CD14-positive monocyte (primary cell): ENCODE results near the gene RPTOR. TPM values are rescaled to one million over a fixed set of nuclear protein-coding genes. Genes with fewer than 3 reads are reported as not detected.

Experiments
- DNase-seq, 3 donors: peaks; one replicate each; pipeline ENCODE4 v3.0.0-alpha.2; 2011 to 2022
- H2AFZ ChIP-seq: 2 replicates; pipeline ENCODE4 v1.6.0; 2012; ENCODE audit warnings: mild to moderate bottlenecking, low read depth, low read length, inconsistent platforms; ENCODE audit not compliant: insufficient read depth, poor library complexity, severe bottlenecking
- H3K27ac ChIP-seq, 2 donors: 1 replicate in 1 of 2; 2 replicates in 1 of 2; pipeline ENCODE4 v1.5.1; 2012 to 2013; ENCODE audit warnings: low read length in 2 of 2, control low read depth in 1 of 2, inconsistent platforms in 1 of 2, low read depth in 1 of 2, mild to moderate bottlenecking in 1 of 2
- H3K27me3 ChIP-seq, 2 donors: one replicate each; pipeline versions ENCODE4 v1.6.0 to v1.6.1; 2011 to 2013; ENCODE audit warnings: low read length in 2 of 2; ENCODE audit not compliant: control insufficient read depth in 2 of 2, insufficient read depth in 2 of 2
- H3K36me3 ChIP-seq, 2 donors: replicated peaks in 1 of 2; 1 replicate in 1 of 2; 2 replicates in 1 of 2; pipeline versions ENCODE4 v1.5.1 to v1.6.1; 2012 to 2013; ENCODE audit warnings: low read length in 2 of 2, control low read depth in 1 of 2, inconsistent platforms in 1 of 2, mild to moderate bottlenecking in 1 of 2; ENCODE audit not compliant: insufficient read depth in 2 of 2, control insufficient read depth in 1 of 2
- H3K4me1 ChIP-seq, 2 donors: 1 replicate in 1 of 2; 2 replicates in 1 of 2; pipeline versions ENCODE4 v1.5.1 to v1.6.1; 2012 to 2013; ENCODE audit warnings: low read length in 2 of 2, control low read depth in 1 of 2, inconsistent platforms in 1 of 2, mild to moderate bottlenecking in 1 of 2, moderate library complexity in 1 of 2; ENCODE audit not compliant: insufficient read depth in 2 of 2, control insufficient read depth in 1 of 2
- H3K4me2 ChIP-seq: replicated peaks from 2 replicates; pipeline ENCODE3; 2012; ENCODE audit warnings: low read length, moderate library complexity, mild to moderate bottlenecking; ENCODE audit not compliant: poor library complexity, severe bottlenecking; ENCODE audit errors: extremely low read depth
- H3K4me3 ChIP-seq, 3 experiments: fragments of 200-600 bp in 1 of 3; sonication (generic) in 1 of 3; replicated peaks in 1 of 3; 1 replicate in 2 of 3; 2 replicates in 1 of 3; pipeline ENCODE4 v1.5.1; 2011 to 2013; ENCODE audit warnings: low read length in 3 of 3, mild to moderate bottlenecking in 3 of 3, control low read depth in 2 of 3, low read depth in 2 of 3, inconsistent platforms in 1 of 3, moderate library complexity in 1 of 3
- H3K79me2 ChIP-seq: 2 replicates; pipeline ENCODE4 v1.6.0; 2012; ENCODE audit warnings: mild to moderate bottlenecking, control low read depth, inconsistent platforms, low read length, moderate library complexity; ENCODE audit not compliant: insufficient read depth
- H3K9ac ChIP-seq: 2 replicates; pipeline ENCODE4 v1.6.0; 2017; ENCODE audit warnings: low read length, mild to moderate bottlenecking; ENCODE audit not compliant: insufficient read depth, poor library complexity, severe bottlenecking
- H3K9me3 ChIP-seq, 2 donors: replicated peaks in 1 of 2; 1 replicate in 1 of 2; 2 replicates in 1 of 2; pipeline versions ENCODE4 v1.5.1 to v1.6.1; 2012 to 2013; ENCODE audit warnings: low read length in 2 of 2, control low read depth in 1 of 2; ENCODE audit not compliant: control insufficient read depth in 1 of 2, insufficient read depth in 1 of 2
- H4K20me1 ChIP-seq: 2 replicates; pipeline ENCODE4 v1.6.0; 2012; ENCODE audit warnings: mild to moderate bottlenecking, low read length, control low read depth, moderate library complexity; ENCODE audit not compliant: insufficient read depth
- H3K27ac Mint-ChIP-seq, 7 donors: one replicate each; pipeline ENCODE4 v1.8.0; 2020; ENCODE audit warnings: mild to moderate bottlenecking in 7 of 7, mixed read lengths in 7 of 7, moderate library complexity in 6 of 7, inconsistent platforms in 2 of 7
- H3K27me3 Mint-ChIP-seq, 3 donors: one replicate each; pipeline ENCODE4 v1.8.0; 2021 to 2022; ENCODE audit warnings: low read depth in 3 of 3, mild to moderate bottlenecking in 3 of 3, mixed read lengths in 3 of 3, moderate library complexity in 3 of 3, inconsistent platforms in 1 of 3
- H3K36me3 Mint-ChIP-seq, 2 donors: one replicate each; pipeline ENCODE4 v1.8.0; 2020; ENCODE audit warnings: mixed read lengths in 2 of 2, inconsistent platforms in 1 of 2, mild to moderate bottlenecking in 1 of 2
- H3K4me1 Mint-ChIP-seq: one replicate; pipeline ENCODE4 v1.8.0; 2020; ENCODE audit warnings: mild to moderate bottlenecking, mixed read lengths
- H3K4me3 Mint-ChIP-seq, 2 donors: one replicate each; pipeline ENCODE4 v1.8.0; 2020; ENCODE audit warnings: mild to moderate bottlenecking in 2 of 2, mixed read lengths in 2 of 2, moderate library complexity in 1 of 2
- H3K9me3 Mint-ChIP-seq, 7 donors: one replicate each; pipeline ENCODE4 v1.8.0; 2020 to 2022; ENCODE audit warnings: mixed read lengths in 7 of 7, mild to moderate bottlenecking in 6 of 7, moderate library complexity in 6 of 7, inconsistent platforms in 2 of 7
- CTCF ChIP-seq: fragments of 200-600 bp; IDR thresholded peaks from one replicate; pipeline ENCODE4 v1.8.0; 2022; ENCODE audit warnings: antibody characterized with exemption, mild to moderate bottlenecking
- WGBS: methylation state at CpG from one replicate; pipeline ENCODE4 v1.1.5; 2013; ENCODE audit warnings: missing lambda C conversion rate; ENCODE audit not compliant: insufficient coverage; 5-methylcytosine and 5-hydroxymethylcytosine counted together
- intact Hi-C, 2 donors: fragments of 100-400 bp; cut with micrococcal nuclease; formaldehyde crosslinking; loops; one replicate each; pipeline versions ENCODE4 v1.15.0 to v1.15.1; 2023
- polyA plus RNA-seq, 3 donors: library from polyadenylated mRNA; depleted of rRNA in 1 of 3; unstranded in 2 of 3; stranded (reverse) in 1 of 3; fragments of 300-500 nt in 2 of 3; fragments of >200 nt in 1 of 3; fragmentation: Illumina TruSeq in 2 of 3; gene quantifications; 1 replicate in 2 of 3; 2 replicates in 1 of 3; pipeline ENCODE4 v1.2.3, GENCODE V29; 2012 to 2021

The RPTOR gene
- polyA plus RNA-seq, 3 donors: 1.1 to 8.7 (median 2.6) TPM

- H2AFZ ChIP-seq: no peak overlapping the region
- H3K9me3 Mint-ChIP-seq: no peaks in the 10 kb centered on the region
- 76% methylated on average over 5 of the region's 5 CpGs for WGBS
- H3K4me1 ChIP-seq: no peaks in the 10 kb centered on the region
- no peak overlapping the region for H3K4me2 ChIP-seq
- peak overlapping the region in 1 of 7 donors; percentile 7 for H3K27ac Mint-ChIP-seq
- H3K4me3 Mint-ChIP-seq: no peak overlapping the region
- H3K4me3 ChIP-seq: no peak overlapping the region
- DNase-seq: no peak
- peaks cover 57% of the 10 kb centered on the region for H3K79me2 ChIP-seq
- H3K4me1 Mint-ChIP-seq: peaks cover 42% of the 10 kb centered on the region
- no peaks in the 10 kb centered on the region for H3K27me3 Mint-ChIP-seq
- peaks cover 2% of the 10 kb centered on the region in 2 donors for H3K36me3 Mint-ChIP-seq
- peaks cover 68% of the 10 kb centered on the region for H4K20me1 ChIP-seq
- intact Hi-C loops: no loop called here
- no peaks in the 10 kb centered on the region for H3K9me3 ChIP-seq
- H3K36me3 ChIP-seq: no peaks in the 10 kb centered on the region
- TF ChIP-seq CTCF: no peak
- H3K27me3 ChIP-seq: no peaks in the 10 kb centered on the region
- H3K9ac ChIP-seq: no peak overlapping the region
- no peak overlapping the region for H3K27ac ChIP-seq
Observed at GRCh38 chr17:80592243-80592642, 47.6 kb downstream of the RPTOR start.

GRCh38 chr17:80593181-80593580 lies 48.5 kb downstream of the RPTOR start:
- Histone ChIP-seq H3K4me1 (no peaks in the 10 kb centered on the region), H4K20me1 (peaks cover 70% of the 10 kb centered on the region), H3K4me3 (no peak overlapping the region), H3K27ac (no peak overlapping the region), H3K27me3 (no peaks in the 10 kb centered on the region), H3K4me2 (no peak overlapping the region), H3K9ac (no peak overlapping the region), H3K9me3 (no peaks in the 10 kb centered on the region), H2AFZ (no peak overlapping the region), H3K79me2 (peaks cover 55% of the 10 kb centered on the region), H3K36me3 (no peaks in the 10 kb centered on the region)
- Mint-ChIP-seq H3K9me3 (peaks cover 0 to 2% (median 0%) of the 10 kb centered on the region in 7 donors), H3K27ac (no peak overlapping the region), H3K4me1 (peaks cover 41% of the 10 kb centered on the region), H3K36me3 (peaks cover 2% of the 10 kb centered on the region in 2 donors), H3K27me3 (peaks cover 0 to 4% (median 0%) of the 10 kb centered on the region in 3 donors), H3K4me3 (no peak overlapping the region)
- WGBS: 79% methylated on average over 6 of the region's 8 CpGs
- DNase-seq: no peak
- intact Hi-C loops: no loop called here
- no peak for TF ChIP-seq CTCF
